ENCODE measurements around the gene APLN. TPM values are rescaled to one million over a fixed set of nuclear protein-coding genes. Genes with fewer than 3 reads are reported as not detected.

Gene APLN
- polyA plus RNA-seq, 6 donors from 2014 or later: not detected

Other genes starting within 250 kb of the APLN start
- gene SMARCA1, start 131.5 kb downstream of the APLN start, polyA plus RNA-seq (ENCODE audit: low read depth in 6 of 6): under 1 TPM in 5 of 6 donors, not detected in 1; 0.24 to 0.89 (median 0.40) TPM
- gene OCRL, start 114.7 kb downstream of the APLN start, polyA plus RNA-seq (ENCODE audit: low read depth in 6 of 6): 1 to 10 TPM in 2 of 6 donors, under 1 TPM in 3, not detected in 1; 0.35 to 1.6 (median 0.97) TPM
- gene XPNPEP2, start 84.0 kb upstream of the APLN start, polyA plus RNA-seq (ENCODE audit: low read depth in 6 of 6): under 1 TPM in 4 of 6 donors, not detected in 2; 0.11 to 0.58 (median 0.22) TPM
- gene SASH3, start 125.0 kb upstream of the APLN start, polyA plus RNA-seq (ENCODE audit: low read depth in 6 of 6): 100 to 1,000 TPM in 4 of 6 donors, 10 to 100 TPM in 2; 89.4 to 191 (median 128) TPM
- gene ZDHHC9, start 188.9 kb upstream of the APLN start, polyA plus RNA-seq (ENCODE audit: low read depth in 6 of 6): 1 to 10 TPM in 5 of 6 donors, not detected in 1; 2.9 to 5.2 (median 3.8) TPM